NCI-H2196 (cell line): Measurements from ENCODE around the gene DUT.

Experiments used
- DNase-seq: peaks from one replicate; lab custom pipeline; 2025; ENCODE audit not compliant: unreplicated experiment; lab: John Stamatoyannopoulos, UW

DUT gene

DNA sequence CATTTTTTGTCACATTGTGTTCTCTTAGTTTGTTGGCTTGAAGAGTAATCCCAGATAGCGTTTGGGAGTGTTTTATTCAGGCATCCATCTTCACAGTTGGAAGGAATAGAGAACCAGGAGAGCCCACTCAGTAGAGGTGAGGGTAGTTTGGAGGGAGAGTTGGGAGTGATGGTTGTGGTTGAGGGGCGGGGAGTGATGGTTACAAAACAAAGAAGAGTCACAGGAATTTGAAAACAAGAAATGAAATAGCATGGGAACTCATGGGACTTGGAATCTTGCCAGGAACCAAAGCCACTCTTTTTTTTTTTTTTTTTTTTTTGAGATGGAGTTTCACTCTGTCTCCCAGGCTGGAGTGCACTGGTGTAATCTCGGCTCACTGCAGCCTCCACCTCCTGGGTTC, 36.3 kb downstream of the DUT start:
- no peak for DNase-seq

GRCh38 chr15:48370460-48370859, 39.2 kb downstream of the DUT start:
- DNase-seq = no peak

DNA sequence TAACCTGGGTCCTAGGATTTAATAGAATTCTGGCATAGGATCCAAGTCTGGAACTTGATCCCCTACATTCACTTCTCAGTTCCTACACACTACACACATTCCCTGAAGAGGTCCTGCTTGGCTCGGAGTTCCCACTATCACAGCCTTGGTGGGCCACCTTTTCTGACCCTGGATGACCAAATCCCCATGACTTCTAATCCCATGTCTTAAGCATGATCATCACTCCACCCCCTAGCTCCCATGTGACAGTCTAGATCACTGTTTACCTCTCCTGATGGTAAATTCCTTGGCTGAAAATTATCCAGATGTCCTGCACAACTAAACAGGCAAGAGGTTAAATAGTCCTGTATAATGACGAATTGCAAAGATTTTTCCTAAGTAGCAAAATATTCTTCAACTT, 40.3 kb downstream of the DUT start:
- DNase-seq = no peak

DNA sequence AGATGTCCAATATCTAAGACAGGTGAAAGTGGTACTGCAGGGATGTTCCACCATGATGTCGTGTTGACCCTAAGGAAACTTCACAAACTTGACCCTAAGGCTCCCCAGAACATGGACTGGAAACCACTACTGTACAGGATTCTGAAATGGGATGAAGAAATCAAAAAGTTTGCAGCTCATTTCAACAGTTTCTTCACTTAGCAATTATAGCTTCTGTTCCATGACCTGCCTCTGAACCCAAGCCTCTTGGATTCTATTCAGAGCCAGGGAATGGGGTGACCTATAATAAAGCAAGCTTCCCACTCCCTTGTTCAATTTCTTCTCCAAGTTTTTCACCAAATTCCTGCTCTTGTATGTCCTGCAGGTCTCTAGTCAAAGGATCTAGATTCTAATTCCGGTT, 40.7 kb downstream of the DUT start:
- no peak for DNase-seq

DNA sequence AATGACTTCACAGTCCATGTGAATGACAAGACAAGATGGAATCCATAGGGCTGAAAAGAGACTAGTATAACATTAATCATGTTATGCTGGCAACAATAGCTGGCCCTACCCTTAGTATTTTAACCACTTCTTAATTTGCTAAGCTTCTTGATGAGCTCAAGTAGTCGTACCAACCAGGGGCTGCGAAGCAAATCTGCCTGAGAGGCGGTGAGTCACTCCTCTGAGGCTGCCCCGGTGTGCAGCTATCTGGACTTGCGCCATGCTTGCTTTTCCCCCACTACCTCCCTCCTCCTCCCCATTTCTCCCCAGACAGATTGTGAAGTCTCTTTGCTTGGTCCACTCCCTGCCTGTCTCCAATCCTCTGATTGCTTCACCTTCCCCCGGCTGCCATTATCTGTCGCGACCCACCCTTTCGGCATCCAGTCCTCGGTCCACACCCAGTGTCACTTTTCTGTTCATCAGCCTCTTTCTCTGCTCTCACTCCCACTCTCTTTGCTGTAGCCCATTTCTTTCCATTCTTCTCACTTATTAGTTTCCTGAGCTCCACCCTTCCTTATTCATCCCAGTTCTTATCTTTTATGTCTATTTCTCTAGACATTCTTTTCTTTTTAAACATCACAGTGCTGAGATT, 42.7 kb downstream of the DUT start:
- DNase-seq = no peak

DNA sequence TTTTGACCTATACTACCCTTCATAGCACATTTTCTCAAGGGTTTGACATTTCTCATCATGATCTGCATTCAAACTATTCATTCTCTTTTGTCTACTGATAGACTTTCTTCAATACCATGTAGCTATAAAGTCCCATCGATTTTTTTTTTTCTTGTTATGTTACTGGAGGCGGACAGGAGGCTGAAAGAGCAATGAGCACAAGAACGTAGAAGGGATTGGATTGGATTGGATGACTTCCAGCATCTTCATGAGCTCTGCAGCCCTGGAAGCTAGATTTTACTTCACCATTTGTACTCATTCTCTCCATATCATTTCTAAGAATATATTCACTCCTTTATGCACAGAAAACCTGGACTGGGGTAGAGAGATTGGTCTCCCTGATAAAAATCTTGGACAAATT, 43.2 kb downstream of the DUT start:
- no peak for DNase-seq

DNA sequence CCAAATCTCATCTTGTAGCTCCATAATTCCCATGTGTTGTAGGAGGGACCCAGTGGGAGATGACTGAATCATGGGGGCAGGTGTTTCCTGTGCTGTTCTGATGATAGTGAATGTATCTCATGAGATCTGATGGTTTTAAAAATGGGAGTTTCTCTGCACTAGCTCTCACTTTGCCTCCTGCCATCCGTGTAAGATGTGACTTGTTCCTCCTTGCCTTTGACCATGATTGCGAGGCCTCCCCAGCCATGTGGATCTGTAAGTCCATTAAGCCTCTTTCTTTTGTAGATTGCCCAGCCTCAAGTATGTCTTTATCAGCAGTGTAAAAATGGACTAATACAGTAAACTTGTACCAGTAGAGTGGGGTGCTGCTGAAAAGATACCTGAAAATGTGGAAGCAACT, 44.5 kb downstream of the DUT start:
- DNase-seq = no peak

DNA sequence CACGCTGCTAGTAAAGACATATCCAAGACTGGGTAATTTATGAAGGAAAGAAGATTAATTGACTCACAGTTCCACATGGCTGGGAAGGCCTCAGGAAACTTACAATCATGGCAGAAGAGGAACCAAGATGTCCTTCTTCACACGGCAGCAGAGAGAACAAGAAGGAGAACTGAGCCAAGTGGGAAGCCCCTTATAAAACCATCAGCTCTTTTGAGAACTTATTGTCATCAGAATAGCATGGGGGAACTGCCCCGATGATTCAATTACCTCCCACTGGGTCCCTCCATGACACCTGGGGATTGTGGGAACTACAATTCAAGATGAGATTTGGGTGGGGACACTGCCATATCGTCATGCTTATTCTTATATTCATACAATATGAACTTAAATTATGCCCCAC, 49.0 kb downstream of the DUT start:
- DNase-seq = no peak

- no peak for DNase-seq
These were observed 50.6 kb downstream of the DUT start for GRCh38 chr15:48381861-48382260.

DNA sequence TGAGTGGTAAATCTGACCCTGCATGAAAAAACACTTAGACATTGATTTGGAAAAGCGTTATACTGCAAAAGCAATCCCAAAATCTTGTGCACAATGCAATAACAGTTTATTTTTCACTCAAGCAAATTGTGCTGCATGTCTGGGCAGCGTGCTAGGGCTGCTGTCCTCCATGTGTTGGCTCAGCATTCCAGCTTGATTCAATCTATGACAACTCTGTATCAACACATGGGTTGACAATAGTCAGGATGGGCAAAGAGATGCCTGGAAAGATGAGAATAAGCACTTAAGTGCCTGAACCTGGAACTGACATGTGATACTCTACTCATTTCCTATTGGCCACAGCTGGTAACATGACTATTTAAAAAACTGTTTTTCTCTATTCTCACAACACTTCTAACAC, 51.8 kb downstream of the DUT start:
- no peak for DNase-seq

DNA sequence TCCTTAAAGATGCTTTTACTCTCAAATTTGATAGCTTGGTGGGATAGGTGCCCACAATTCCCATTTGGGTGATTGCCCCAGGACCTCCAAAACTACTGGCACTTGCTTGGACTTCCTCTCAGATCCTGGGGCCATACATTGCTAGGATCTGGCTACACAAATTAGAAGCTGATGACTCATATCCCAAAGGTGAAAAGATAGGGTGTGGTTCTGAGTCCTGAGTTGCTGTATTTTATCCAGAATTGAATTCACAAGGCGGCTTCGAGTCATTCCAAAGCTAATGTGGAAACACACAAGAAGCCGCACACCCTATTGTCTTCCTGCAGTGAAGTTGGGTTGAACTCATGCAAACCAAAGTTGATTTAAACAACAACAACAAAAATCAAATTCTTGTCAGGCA, 53.4 kb downstream of the DUT start:
- no peak for DNase-seq

GRCh38 chr15:48385031-48385830, 54.0 kb downstream of the DUT start:
- no peak for DNase-seq

- DNase-seq = no peak
These were observed 57.0 kb downstream of the DUT start for GRCh38 chr15:48388016-48388851.

GRCh38 chr15:48388910-48389309, 57.7 kb downstream of the DUT start:
- no peak for DNase-seq

DNA sequence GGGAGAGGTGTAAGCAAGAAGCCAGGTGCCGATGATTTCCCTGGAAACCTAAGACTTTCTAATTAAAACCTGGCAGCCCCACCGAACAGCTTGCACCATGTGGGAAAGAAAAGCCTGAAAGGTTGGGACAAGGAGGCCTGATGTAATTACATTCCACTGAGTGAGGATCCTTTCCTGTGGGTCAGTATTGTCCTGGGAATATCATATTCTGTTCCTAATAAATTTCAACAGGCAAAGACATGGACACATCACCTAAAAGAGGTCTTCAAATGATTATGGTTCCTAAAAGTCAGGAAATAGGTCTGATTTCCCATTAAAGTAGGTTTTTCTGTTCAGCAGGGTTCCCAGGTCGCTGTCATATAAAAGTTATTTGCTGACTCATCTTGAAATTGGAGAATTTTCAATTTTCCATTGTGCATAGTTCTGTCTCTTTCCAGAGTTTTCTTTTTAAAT, 58.5 kb downstream of the DUT start:
- no peak for DNase-seq

- DNase-seq = peak; percentile 35
These were observed 60.7 kb downstream of the DUT start for GRCh38 chr15:48391950-48392349.

DNA sequence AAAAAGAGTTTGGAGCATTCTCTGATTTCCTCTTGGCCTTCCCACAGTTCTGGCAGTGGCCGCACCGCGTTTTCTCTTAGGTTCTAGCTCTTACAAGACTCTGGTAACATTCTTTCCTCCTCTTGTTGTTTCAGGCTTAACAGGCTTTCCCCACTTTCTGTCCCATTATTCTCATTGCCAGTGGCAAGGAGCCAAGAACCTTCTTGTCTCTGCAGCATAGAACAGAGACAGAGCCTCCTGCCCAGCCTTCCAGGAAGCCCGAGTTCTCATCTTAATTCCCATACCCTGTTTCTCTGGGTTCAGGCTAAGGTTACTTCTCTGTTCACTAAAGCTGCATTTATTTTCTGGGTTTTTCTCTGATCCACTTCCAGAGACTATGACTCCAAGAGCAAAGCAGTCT, 61.1 kb downstream of the DUT start:
- no peak for DNase-seq
